CD4-positive, alpha-beta T cell treated with Interleukin-15 for 1 hour (primary cell): ENCODE data around the gene RBMX.
"Not testable (repeated sequence)": the region's sequence is repeated elsewhere in the genome, so short reads cannot be mapped to it uniquely, and the experiment has no call there.

Source experiments
- DNase-seq: peaks from one replicate; pipeline ENCODE4 v3.0.0-alpha.2; 2020

Gene RBMX

DNA sequence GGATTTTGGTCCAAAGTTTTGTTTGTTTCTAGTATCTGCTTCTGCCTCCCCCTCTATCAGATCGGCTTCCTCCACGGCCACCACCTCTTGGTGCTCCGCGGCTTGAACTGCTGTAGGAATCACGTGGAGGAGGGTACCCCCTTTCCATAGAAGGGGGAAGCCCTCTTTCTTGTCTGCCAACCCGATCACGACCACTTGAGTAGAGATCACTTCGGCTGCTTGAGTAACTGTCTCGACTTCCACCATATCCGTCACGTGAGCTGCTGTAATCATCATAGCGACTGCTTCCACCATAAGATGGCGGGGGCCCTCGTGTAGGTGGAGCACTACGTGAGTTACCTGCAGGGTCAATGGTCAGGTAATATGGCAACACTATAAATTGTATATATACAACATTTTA is 6.4 kb downstream of the RBMX start:
- DNase-seq = not testable (repeated sequence)

DNA sequence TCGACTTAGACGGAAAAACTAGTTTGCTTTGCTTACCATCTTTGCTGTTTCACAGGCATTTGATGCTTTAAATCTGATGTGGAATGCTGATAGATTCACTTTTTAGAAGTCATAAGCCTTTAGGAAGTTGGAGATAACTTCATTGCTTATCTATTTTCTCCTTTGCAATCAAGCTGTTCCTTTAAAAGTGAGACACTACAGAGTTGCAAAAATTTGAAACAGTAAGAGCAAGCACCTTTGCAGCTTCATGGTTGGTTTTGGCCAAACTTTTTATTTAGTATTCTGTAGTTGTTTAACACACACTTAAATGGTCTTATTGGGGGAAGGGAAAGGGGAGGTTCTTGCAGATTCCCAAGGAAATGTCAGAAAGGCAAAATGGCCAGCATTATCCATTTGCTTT is 7.3 kb downstream of the RBMX start:
- not testable (repeated sequence) for DNase-seq

DNA sequence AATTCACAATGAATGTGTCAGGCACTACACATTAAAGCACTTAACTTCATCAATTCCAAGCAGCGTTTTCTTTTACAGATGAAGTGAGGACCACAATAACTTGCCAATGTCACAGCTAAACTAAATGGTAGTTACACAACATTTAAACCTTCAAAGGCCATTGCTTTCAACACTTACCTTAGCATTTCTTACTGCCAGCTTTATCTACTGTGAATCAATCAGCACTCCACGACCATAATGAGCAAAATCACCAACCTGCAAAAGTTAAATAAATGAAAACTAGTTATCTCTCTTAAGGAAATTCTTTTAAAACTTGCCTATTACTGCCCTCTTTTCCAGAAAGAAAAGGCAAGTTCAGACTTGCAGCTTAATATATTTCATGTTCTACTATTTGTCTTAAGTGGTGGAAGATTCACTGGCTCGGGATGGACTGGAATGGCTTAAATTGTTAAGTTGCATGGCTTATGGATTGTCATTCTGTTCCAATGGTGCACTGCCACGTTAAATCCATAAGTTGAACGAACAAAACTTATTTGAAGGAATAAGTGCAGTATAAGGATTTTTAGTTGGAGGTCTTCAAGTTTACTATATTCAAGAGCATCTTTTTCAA is 8.3 kb downstream of the RBMX start:
- DNase-seq = no peak

DNA sequence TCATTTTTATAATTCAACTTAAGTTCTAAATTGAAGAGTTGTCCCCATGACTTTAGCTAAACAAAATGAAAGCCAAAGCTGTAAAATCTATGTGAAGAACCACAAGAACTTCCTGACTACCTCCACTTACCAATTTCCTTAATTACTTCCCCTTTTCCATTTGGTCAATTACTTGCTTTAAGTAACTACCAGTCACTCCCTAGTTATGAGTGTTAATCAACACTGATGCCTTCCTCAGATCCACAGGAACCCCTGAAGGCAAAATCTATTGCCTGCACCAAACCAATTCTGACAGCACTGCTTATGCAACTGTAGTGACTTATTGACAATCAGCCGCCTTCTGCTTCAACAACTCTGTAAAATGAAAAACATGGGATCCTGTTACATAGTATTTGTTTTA is 10.5 kb downstream of the RBMX start:
- no peak for DNase-seq

DNA sequence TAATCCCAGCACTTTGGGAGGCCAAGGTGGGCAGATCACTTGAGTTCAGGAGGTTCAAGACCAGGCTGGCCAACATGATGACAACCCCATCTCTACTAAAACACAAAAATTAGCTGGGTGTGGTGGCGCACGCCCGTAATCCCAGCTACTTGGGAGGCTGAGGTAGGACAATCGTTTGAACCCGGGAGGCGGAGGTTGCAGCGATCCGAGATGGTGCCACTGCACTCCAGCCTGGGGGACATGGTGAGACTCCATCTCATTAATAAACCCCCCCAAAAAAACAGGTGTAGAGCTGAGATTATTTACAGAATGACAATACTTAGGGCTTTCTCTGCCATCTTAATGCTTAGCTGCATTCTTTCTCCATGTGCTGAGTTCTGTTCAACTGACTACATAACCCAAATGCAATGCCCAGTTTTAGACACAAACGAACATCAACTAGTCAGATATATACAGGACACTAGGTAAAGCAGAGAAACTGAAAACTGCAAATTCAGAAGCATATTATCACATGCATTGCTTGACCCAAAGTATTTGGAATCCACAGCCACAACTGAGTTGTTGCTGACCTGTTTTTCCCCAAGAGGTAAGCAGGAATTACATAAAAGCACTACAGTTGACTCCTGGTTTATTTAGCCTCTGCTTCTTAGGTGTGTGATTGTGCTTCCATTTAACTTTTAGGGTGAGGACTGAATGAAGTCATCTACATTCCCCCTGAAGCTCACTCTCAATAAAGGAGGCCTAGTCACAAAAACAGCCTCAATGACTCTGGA is 12.1 kb downstream of the RBMX start:
- no peak for DNase-seq

DNA sequence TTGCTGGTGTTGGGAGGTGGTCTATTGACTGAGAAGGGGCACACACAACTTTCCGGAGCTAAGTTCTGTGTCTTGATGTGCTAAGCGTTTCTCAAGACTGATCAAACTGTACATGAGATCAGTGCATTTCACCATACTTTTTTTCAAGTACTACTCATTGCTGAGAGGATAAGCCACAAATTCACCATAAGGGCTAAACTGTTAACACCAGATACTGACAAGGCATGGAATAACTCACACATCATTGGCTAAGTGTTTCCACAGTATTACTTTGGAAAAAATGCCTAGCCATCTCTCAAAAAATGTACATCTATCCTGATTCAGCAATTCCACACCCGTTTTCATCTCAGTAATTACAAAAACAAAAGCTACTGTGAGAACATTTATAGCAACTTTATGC is 13.0 kb downstream of the RBMX start:
- DNase-seq = no peak

DNA sequence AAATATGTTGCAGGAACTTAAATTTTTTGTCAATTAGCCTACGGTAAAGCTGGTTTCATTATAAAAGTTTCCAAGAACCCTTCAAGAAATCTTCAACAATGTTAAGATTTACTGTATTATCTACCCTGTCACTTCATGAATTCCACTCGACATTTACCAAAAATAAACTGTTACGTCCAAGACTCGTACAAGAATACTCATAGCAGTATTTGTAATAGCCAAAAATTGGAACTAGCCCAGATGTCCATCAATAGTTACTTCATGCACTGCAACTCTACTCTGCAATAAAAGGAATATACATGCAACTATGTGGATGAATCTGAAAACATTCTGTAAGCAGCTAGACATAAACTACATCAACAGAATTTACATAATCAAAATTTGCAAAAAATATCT is 13.4 kb downstream of the RBMX start:
- DNase-seq = no peak

DNA sequence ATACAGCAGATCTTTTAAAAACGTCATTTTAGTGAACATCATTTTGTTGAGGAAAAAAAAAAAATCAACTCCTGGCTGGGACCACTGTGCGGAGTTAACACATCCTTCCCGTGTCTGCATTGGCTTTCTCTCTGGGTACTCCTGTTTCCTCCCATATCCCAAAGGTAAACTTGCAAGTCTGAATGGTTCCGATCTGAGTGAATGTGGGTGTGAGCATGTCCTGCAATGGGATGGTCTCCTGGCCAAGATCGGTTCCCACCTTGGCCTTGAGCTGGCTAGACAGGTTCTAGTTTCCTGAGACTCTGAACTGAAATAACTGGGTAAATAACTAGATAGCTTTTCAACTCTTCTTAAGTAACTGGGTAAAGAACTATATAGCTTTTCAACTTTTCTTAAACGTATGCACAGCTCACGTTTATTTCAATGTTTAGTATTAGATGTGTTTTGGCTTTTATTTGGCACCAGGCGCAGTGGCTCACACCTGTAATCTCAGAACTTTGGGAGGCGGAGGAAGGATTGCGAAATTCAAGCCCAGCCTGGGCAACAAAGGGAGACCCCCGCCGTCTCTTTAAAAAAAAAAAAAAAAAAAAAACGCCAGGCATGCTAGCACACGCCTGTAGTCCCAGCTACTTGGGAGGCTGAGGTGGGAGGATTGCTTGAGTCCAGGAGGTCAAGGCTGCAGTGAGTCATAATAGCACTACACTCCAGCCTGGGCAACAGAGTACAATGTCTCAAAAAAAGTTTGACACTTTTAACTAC is 14.0 kb downstream of the RBMX start:
- no peak for DNase-seq

DNA sequence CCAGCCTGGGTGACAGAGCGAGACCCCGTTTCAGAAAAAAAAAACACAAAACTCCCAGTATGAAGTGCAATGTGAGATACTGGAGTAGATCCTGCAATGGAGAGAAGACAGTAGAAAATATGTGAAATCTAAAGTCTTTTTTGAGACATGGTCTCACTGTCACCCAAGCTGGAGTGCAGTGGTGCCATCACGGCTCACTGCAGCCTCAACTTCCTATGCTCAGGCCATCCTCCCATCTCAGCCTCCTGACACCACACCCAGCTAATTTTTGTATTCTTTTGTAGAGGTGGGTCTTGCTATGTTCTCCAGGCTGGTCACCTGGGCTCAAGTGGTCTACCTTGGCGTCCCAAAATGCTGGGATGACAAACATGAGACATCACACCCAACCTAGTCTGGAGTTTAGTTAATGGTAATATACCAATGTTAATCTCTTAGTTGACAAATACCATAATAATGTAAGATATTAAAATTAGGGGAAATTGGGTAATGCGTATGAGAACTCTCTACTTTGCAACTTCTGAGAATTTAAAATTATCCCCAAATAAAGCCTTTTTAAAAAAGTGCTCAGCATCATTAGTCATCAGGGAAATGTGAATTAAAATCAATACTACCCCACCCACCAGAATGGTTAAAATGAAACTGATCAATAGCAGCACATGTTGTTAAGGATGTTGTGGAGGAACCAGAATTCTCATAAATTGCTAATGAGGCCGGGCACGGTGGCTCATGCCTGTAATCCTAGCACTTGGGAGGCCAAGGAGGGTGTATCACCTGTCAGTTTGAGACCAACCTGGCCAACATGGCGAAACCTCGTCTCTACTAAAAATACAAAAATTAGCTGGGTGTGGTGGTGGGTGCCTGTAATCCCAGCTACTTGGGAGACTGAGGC is 15.0 kb downstream of the RBMX start:
- DNase-seq = no peak

DNA sequence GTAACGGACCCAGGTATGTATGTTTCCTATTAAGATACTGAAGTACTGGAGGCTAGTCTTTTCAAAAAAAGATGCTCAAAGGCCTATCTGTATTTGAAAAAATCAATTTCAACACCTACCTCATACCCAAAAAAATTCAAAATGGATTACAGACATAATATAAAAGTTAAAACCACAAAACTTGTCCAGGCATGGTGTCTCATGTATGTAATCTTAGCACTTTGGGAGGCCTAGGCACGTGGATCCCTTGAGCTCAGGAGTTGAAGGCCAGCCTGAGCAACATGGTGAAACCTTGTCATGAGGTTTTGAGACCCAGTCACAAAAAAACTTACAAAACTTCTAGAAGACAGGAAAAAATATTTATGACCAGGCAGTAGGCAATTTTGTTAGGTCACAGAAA is 16.7 kb downstream of the RBMX start:
- no peak for DNase-seq

DNA sequence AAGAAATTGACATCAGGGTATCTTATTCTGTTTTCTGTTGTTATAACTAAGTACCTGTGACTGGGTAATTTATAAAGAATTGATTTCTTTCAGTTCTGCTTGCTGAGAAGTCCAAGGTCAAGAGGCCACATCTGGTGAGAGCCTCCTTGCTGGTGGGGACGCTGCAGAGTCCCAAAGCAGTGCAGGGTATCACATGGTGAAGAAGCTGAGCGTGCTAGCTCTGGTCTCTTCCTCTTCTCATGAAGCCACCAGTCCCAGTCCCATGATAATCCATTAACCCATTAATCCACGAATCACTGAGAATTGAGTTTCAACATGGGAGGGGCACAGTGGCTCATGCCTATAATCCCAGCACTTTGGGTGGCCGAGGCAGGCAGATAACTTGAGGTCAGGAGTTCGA is 18.0 kb downstream of the RBMX start:
- no peak for DNase-seq

DNA sequence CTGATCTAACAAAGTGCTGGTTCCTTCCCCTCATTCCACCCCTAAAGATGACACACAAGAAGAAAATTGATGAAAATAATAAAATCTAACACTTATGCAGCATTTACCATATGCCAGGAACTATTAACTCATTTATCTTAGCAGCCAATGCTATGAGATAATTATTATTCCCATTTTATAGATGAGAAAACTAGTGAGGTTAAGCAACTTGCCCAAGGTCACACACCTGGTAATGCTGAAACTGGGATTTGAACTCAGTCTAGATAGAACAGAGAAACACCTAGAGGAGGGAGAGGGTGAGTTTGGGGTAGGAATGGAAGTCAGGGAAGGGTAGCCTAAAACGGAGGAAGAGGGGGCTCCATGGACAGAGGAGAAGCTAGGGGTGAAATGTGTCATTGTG is 18.6 kb downstream of the RBMX start:
- no peak for DNase-seq

DNA sequence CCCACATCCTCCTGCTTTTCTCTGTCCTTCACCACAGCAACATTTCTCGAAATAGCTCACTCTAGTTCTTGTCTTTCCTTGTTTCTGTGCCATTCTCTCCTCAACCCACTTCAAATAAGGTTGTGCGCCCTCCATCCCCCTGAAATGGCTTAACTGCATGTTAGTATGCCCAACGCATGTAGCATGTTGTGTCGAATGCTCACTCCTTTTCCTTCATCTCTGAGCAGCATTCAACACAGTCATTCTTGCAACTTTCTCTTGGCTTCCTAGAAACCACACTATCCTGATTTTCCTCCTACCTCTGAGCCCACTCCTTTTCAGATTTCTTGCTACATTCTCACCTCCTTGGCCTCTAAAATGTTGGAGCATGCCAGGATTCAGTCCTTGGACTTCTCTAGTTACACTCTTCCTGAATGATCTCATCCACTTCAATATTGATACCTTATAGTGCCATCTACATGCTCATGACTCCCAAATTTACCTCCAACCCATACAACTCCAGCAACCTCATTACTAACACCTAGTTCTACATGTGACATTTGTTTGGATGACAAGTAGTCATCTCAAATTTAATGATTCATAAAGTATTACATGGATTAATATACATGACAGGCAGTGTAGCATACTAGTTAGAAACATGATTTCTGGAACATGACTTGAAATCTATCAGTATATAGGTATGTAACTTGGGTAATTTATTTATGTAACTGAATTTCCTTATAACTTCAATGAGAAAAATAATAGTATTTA is 22.3 kb downstream of the RBMX start:
- DNase-seq = no peak

DNA sequence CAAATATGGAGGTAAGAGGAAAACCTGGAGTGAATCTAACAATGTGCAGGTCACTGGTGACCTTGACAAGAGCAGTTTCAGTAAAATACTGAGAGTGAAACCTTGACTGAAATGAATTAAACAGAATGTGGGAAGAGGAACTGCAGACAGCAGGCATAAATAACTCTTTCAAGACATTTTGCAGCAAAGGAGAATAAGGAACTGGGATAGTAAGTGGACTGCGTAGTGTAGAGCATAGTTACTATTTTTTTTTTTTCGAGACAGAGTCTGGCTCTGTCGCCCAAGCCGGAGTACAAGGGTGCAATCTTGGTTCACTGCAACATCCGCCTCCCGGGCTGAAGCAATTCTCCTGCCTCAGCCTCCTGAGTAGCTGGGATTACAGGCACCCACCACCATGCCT is 24.0 kb downstream of the RBMX start:
- no peak for DNase-seq

DNA sequence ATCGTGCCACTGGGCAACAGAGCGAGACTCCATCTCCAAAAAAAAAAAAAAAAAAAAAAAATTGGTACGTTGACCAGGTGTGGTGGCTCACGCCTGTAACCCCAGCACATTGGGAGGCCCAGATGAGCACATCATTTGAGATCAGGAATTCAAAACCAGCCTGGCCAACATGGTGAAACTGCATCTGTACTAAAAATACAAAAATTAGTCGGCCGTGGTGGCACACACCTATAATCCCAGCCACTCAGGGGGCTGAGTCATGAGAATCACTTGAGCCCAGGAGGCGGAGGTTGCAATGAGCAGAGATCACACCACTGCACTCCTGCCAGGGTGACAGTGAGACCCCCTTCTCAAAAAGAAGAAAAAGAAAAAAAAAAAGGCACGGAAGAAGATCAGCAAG is 24.5 kb downstream of the RBMX start:
- no peak for DNase-seq

DNA sequence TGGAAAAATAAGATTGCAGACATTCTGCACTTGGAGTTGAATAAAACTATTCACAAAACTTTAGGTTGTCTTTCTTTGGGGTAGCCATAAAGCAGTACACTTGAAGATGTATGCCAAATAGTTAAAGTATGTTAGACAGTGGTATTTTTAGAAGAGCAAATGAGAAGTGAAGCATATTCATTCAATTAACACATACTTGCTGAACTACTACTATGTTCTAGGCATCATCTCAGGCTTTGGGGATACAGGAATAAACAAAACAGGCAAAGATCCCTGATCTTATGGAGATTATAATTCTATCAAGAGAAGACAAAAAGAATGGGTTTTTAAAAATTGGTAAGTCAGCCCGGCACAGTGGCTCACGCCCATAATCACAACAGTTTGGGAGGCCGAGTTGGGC is 29.0 kb downstream of the RBMX start:
- no peak for DNase-seq

DNA sequence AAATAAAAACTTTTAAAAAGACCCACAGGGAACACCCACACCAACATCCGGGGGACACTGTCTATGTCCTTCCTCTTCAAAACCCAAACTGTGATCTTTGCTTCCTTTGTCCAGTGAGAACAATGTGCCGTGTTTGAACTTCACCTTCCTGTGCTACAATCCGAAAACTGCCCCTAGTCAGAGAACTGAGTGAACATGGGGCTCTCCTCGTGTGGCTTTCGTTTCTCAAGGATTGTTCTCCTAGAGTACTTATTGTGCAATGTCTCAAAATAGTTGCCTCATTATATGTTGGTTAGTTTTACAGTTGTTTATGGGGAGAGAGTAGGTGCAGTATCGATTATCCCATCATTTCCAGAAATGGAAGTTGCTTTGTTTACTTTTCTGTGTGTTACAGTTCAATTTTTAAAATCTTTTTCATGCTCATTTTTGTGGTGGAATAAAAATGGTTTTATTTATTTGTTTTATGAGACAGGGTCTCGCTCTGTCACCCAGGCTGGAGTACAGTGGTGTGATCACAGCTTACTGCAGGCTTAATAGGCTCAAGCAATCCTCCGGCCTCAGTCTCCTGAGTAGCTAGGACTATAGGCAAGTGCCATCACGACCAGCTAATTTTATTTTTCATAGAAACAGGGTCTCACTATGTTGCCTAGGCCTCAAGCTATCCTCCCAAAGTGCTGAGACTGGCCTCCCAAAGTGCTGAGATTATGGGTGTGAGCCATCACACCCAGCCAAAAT is 29.9 kb downstream of the RBMX start:
- no peak for DNase-seq

DNA sequence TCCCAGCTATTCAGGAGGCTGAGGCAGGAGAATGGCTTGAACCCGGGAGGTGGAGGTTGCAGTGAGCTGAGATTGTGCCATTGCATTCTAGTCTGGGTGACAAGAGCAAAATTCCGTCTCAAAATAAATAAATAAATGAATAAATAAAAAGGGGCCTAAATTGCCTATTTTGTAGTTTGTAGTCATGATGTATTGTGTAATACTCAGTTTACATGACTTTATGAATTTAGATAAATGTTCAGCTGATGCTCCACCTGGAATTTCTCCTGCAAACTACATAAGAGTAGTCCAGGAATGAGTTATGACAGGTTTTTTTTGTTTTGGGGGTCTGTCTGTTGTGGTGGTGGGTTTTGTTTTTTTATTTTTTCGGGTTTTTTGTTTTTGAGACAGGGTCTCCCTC is 31.1 kb downstream of the RBMX start:
- no peak for DNase-seq

DNA sequence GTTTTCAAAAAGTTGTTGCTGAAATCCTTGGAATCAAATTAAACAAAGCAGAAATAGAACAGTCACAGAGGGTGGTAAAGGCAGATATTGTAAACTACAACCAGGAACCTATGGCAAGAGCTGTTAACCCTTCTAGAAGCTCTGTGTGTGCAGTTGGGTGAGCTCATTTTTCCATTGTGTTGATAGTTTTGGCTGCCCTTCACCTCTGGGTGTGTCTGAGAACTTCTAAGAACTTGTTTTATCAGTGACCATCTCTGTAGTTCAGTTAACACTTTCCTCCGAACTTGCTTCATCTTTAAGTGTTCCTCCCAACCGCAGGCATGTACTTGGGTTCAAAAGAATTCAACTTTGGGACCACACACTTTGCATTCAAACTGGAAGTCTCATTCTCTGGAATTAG is 32.7 kb downstream of the RBMX start:
- no peak for DNase-seq

DNA sequence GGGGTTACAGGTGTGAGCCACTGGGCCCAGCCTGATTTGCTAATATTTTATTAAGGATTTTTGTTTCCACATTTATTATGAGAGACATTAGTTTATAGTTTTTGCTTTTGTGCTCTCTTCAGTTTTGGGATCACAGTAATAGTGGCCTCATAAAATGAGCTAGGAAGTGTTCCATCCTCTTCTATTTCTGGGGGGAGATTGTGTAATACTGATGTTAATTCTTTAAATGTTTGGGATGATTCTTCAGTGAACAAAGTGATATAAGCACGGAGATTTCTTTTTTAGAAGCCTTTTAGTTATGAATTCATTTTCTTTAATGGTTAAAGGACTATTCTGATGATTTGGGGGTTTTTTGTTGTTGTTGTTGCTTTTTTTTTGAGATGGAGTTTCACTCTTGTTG is 41.3 kb downstream of the RBMX start:
- DNase-seq = no peak

DNA sequence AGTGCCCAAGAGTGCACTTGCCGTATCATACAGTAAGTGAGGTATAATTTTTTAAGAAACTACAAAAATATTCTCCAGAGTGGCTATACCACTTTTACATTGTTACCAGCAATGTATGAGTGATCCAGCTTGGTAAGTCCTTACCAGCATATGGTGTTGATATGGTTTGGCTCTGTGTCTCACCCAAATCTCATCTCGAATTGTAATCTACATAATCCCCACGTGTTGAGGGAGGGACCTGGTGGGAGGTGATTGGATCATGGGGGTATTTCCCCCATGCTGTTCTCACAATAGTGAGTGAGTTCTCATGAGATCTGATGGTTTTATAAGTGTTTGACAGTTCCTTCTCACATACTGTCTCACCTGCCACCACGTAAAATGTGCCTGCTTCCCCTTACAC is 44.8 kb downstream of the RBMX start:
- no peak for DNase-seq

DNA sequence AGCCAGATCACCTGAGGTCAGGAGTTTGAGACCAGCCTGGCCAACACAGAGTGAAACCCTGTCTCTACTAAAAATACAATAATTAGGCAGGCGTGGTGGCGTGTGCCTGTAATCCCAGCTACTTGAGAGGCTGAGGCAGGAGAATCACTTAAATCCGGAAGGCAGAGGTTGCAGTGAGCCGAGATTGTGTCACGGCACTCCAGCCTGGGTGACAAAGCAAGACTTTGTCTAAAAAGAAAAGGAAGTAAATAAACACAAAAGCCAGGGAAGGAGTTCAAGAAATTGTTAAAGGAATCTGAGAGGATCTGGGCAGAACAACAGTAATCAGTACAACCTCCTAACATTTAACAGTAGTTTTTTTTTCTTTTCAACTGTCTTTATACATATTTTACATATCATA is 51.1 kb downstream of the RBMX start:
- no peak for DNase-seq
